Ovary (tissue), 3 donors: Measurements from ENCODE around the gene IGFBP3.

Source experiments
- EP300 ChIP-seq: sonication (generic); formaldehyde crosslinking; IDR thresholded peaks from one replicate; pipeline ENCODE4 v1.6.1; 2017; ENCODE audit warnings: antibody characterized with exemption
- POLR2A ChIP-seq: fragments of 450-650 bp; IDR thresholded peaks from one replicate; pipeline ENCODE4 v1.6.1; 2017; ENCODE audit warnings: antibody characterized with exemption, mild to moderate bottlenecking, moderate library complexity
- TF ChIP-seq, protein P1 (sequence below), 3 donors: fragments of 450-650 bp in 2 of 3; fragments of 200-600 bp in 1 of 3; IDR thresholded peaks; one replicate each; pipeline versions ENCODE4 v1.5.1 to v1.8.0; 2016 to 2022; ENCODE audit warnings: antibody characterized with exemption in 3 of 3, mild to moderate bottlenecking in 1 of 3
- donor health status: DM: no; HTN: no; CAD: no.

GRCh38 chr7:45910855-45911254 is 10.2 kb downstream of the IGFBP3 start:
- TF ChIP-seq, protein P1, sequence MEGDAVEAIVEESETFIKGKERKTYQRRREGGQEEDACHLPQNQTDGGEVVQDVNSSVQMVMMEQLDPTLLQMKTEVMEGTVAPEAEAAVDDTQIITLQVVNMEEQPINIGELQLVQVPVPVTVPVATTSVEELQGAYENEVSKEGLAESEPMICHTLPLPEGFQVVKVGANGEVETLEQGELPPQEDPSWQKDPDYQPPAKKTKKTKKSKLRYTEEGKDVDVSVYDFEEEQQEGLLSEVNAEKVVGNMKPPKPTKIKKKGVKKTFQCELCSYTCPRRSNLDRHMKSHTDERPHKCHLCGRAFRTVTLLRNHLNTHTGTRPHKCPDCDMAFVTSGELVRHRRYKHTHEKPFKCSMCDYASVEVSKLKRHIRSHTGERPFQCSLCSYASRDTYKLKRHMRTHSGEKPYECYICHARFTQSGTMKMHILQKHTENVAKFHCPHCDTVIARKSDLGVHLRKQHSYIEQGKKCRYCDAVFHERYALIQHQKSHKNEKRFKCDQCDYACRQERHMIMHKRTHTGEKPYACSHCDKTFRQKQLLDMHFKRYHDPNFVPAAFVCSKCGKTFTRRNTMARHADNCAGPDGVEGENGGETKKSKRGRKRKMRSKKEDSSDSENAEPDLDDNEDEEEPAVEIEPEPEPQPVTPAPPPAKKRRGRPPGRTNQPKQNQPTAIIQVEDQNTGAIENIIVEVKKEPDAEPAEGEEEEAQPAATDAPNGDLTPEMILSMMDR (IDR thresholded peaks at IDR 0.05) = no peak
- no peak for TF ChIP-seq POLR2A
- TF ChIP-seq EP300 = no peak
